SHP77 treated with DMSO at 0.1 percent for 48 hours (cell line): ENCODE measurements around the gene MYCN.
"Not testable (repeated sequence)": the region's sequence is repeated elsewhere in the genome, so short reads cannot be mapped to it uniquely, and the experiment has no call there.

Experiments used
- DNase-seq: peaks from one replicate; lab custom pipeline; 2025; lab: John Stamatoyannopoulos, UW

Gene MYCN

DNA sequence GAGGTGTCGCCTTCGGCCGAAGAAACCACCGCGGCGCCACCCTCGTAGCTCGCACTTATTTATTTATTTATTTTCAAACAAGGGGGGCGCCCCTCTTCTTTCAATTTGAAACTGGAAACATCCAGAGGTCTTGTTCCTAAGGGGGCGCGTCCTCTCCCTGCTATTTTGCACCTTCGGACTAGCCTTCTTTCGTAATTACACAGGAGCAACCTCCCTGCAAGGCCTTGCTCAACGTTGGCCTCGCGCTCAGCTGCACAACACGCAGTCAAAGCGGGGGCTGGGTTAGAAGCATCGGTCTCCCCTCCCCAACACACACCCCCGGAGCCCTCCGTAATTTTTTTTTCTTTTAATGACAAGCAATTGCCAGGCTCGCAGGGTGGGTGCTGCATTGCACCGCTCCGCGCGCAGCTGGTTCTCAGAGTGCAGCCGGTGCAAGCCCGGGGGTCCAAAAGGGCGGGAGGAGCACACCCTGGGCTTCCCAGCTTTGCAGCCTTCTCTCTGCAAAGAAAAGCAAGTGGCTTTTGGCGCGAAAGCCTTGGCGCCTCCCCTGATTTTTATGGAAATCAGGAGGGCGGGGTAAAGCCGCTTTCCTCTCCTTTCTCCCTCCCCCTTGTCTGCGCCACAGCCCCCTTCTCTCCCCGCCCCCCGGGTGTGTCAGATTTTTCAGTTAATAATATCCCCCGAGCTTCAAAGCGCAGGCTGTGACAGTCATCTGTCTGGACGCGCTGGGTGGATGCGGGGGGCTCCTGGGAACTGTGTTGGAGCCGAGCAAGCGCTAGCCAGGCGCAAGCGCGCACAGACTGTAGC is at the start of gene MYCN:
Gene MYCN (plus strand): TSS at position 697 of the 807 bp plus-strand sequence. CDS start 1,515 bp downstream, outside the sequence.
- DNase-seq = no peak

DNA sequence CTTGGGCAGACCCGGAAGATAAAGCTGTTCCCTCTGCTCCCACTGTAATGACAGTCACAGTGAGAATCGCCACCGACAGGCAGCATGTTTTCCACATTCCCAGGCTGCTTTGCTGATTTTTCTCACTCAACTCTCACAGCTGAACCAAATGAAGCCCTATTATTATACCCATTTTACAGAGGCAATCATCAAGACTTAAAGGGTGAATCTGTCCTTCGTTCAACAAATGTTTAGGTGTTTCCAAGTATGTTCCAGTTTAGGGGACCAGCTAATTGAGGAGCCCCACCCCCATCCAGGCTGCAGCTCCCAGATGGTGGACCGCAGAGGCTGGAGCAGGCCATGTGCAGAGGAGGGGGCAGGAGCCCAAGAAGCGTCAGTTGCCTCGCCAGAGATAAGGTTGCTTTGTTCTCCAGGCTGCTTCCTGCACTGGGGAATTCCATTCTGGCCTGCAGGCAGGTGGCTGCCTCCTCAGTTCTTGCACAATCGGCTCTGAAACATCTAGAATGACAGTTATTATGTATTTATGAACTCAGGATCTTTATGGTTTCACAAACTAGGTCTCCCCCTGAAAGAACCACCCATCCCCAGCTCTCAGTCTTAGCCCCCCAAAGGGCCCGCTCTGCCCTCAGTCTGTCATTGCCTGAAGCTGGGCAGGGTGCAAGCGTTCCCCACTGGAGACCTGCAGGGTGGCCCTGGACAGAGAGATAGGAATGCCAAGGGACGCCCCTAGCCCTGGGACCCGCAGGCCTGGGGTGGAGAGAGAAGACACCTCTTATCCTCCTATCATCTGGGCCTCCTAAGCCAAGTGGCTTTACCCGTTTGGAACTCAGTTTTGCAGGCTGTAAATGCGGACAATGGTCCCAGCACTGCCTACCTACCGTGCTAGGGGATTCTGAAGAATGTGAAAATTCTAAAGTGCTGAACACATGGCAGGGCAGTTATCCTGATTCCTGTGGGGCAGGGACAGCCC is 49.1 kb upstream of the MYCN start:
- DNase-seq = no peak

DNA sequence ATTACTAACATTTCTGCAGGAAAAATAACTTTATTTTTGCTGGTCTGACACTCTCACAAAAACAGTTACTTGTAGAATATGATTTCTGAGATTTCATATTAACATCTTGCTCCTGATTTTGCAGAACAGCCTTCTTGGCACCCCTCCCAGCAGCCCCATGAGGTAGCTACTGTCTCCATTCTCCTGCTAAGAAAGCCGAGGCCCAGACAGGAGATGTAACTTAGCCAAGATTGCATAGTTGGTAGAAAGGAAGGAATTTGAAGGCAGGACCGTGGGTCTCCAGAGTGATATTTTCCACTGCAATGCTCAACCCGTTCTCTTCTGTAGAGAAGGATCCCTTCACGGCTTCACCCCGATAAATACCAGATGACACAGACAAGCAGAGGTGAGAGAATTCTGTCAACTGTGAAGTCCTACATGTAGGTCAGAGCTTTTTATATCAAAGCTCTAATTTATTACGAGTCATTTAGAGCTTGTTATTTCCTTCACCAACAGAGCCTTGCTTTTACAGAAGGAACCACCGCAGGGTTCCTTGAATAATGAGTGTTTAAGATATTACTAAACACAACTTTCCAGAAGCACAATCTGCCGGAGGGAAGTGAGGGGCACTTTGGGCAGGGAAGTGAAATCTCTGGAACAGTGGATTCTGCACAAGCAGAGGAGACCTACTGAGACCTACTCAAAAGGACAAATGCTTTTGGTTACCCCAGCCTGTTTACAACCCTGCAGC is 48.0 kb upstream of the MYCN start:
- DNase-seq = no peak

DNA sequence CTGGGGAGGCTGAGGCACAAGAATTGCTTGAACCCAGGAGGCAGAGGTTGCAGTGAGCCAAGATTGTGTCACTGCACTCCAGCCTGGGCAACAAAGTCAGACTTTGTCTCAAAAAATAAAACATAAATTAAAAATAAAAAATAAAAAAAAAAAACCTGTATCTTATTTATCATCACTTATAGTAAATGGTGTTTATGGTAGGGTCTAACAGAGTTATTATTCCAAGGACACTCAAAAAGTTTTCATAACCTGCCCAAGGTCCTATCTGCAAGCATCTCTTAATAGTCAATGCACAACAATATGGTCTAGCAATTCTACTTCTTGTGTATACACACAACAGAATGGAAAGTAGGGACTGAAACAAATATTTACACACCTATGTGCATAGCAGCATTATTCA is 47.3 kb upstream of the MYCN start:
- no peak for DNase-seq

DNA sequence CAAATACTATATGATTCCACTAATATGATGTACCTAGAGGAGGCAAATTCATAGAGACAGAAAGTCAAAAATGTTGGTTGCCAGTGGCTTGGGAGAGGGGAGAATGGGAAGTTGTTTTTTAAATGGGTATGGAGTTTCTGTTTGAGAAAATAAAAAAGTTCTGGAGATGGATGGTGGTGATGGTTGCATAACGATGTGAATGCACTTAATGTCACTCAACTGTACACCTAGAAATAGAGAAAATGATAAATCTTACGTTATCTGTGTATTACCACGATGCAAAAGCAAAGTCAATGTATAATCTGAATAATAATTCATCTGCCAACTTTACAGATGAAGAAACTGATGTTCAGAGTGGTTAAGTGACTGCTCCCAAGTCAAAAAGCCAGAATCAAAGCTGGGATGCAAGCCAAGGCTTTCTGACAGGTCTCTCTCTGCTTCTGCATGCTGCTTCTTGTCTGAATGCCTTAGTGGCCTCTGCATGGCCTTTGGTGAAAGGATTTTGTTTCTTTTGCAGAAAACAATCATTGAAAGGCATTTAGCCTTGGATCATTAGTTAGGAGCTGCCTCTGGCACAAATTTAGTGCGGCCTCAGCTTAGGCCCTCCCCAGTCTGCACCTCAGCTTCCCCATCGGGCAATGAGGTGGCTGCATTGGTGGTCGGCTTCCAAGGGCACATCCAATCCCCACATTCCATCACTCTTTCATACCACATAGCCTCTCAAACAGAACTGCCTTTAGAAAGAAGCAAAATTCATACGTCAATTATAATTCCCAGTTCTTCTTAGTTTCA is 46.5 kb upstream of the MYCN start:
- no peak for DNase-seq

DNA sequence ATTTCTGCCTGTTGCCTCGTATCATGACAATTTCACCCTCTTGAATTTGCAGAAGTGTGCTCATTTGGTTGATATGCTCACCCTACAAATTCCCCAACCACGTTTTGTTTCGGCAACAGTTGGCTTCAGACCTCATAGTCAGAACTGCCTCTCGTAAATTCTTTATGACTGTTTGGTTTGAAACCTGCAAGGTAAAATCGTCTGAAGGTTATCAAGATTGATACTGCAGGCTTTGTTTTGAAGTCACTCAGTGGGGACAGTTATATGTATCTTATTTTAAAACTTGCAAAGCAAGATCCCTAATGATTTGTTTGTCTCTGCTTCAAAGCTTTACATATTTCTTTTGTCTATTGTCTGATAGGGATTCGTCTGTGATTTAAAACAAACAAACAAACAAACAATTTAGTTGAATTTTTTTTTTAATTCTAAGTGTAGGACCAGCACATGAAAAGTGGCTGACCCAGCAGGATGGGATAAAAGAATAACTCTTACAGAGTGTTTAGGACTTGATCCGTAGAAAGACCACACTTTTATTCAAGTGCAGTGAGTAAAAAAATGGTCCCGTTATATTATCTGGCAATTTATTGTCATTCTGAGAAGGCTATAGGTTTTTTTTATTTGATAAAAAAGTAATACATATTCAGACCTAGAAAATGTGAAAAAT is 45.7 kb upstream of the MYCN start:
- DNase-seq = no peak

DNA sequence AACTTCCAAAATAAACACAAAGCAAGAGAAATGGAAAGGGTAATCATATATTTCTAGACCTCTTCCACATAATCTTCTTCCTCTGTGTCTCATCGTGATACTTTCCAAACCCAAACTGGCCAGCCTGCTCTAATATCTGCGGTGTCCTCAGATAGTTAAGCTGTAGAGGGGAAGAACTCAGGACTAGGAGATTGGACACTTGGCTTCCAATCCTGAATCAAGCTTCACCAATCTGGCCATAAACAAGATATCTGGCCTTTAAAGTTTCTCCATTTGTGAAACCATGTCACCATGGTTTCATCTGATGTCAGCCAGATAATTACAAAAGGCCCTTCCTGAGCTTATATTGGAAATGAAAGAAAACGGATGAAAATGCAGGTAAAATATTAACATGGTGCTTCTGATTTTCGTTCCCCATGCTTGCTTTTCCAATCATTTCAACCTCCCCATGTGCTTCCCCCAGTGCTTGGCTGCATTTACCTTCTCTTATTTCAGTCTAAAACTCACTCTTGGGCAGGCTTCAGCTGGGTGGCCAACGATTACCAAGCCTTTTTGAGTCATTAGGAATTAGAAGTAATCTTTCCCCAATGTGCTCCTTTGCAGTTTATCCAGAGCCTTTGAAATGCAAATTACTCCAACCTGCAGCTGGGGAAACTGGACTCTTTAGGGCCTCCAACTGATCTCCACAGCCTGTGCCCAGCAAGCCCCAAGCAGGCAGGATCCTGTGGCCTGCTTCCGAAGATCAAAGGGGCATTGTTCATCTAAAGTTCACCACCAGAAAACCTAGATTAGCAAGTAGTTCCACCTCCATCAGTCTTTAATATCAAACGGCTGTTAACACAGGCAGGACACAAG is 44.5 kb upstream of the MYCN start:
- no peak for DNase-seq

DNA sequence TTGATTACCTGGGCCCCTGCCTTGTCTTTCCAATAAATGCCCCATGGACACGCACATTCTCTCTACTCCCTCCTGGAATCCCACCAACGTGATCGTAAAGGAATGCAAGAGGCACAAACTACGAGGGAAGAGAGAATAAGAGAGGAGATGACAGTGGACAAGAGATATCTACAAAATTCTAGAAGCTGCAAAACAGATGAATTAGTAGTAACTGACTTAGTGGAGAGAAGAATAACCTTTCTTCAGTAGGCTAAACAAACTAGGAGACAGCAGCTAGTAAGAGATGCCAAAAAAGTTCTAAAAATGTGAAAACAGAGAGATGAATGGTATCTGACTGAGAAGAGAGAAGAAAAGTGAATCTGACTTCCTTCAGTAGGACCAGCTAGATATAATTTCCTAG is 43.5 kb upstream of the MYCN start:
- DNase-seq = no peak

DNA sequence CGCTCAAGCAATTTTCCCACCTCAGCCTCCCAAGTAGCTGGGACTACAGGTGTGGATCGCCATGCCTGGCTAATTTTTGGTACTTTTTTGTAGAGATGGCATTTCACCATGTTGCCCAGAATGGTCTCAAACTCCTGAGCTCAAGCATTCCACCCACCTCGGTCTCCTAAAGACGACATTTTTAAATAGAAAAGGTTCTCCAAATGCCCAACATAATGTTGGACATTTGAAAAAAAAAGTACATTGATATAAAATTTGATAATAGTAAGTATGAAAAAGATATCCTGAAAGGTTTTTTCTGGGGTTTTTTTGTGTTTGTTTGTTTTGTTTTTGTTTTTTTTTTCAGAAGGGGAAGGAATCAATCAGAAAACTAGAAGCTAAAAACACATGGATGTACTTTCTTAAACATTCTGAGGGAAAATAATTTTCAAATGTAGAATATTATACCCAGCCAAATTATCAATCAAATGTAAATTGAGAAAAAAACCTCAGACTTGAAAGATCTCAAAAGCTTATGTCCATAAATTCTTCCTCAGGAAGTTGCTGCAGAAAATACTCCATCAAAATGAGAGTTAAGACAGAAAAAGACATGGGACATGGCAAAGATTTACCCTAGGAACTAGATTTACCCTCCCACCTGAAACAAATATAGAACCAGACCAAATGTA is 42.8 kb upstream of the MYCN start:
- no peak for DNase-seq

DNA sequence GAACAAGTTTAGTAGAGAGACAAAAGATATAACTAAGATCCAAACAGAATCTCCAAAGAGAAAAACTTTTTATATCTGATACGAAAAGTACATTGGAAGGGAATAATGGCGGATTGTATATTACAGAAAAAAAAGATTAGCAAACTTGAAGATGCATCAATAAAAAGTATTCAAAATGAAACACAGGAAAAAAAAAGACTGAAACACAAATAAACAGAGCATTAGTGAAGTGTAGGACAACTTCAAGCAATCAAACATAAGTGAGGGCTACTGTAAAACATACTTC is 41.1 kb upstream of the MYCN start:
- DNase-seq = no peak

DNA sequence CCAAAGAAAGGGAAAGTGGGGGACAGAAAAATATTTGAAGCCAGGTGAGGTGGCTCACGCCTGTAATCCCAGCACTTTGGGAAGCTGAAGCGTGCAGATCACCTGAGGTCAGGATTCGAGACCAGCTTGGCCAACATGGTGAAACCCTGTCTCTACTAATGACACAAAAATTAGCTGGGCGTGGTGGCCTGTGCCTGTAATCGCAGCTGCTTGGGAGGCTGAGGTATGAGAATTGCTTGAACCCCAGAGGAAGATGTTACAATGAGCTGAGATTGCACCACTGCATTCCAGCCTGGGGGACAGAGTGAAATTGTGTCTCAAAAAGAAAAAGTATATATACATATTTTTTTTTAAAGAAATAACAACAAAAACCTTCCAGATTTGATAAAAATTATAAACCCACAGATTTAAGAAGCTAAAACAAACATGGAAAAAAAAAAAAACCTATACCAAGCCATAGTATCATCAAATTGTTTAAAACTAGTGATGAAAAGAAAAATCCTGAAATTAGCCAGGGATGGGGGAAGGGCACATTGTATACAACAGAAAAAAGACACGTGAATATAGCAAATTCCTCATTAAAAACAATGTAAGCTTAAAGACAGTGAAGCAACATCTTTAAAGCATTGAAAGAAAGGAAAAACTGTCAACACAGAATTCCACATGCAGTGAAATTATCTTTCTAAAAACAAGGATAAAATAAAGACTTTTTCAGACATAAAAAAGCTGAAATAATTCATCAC is 40.4 kb upstream of the MYCN start:
- DNase-seq = no peak

DNA sequence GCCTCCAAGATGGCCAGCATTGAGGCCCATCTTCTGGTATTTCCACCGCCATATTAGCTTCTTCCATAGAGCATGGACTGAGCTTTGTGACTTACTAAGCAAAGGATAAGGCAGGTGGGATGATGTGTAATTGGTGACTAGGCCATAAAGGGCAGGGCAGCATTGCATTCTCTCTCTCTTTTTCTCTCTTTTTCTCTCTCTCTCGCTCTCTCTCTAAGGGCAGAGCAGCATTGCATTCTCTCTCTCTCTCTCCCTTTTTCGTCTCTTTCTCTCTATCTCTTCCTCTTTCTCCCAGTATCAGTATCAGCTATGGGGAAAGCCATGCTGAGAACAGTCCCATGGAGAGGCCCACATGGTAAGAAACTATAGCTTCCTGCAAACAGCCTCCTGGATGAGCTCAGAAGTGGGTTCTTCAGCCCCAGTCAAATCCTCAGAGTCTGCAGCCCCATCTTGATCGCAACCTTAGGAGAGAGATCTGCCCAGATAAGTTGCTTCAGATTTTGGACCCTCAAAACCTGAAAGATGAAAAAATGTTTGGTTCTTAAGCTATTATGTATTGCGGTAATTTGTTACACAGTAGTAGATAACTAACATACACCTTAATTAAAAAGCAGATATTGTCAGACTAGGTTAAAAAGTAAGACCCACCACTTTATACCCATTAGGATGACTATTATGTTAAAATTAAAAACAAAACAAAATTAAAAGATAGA is 39.1 kb upstream of the MYCN start:
- no peak for DNase-seq

DNA sequence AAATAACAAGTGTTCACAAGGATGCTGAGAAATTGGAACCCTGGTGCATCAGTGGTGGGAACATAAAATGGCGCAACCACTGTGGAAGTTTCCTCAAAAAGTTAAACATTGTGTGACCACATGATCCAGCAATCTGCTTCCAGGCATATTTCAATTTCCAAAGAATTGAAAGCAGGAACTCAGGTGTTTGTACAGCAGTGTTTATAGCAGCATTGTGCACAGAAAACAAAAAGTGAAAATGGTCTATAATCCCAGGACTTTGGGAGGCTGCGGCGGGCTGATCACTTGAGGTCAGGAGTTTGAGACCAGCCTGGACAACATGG is 38.6 kb upstream of the MYCN start:
- no peak for DNase-seq

DNA sequence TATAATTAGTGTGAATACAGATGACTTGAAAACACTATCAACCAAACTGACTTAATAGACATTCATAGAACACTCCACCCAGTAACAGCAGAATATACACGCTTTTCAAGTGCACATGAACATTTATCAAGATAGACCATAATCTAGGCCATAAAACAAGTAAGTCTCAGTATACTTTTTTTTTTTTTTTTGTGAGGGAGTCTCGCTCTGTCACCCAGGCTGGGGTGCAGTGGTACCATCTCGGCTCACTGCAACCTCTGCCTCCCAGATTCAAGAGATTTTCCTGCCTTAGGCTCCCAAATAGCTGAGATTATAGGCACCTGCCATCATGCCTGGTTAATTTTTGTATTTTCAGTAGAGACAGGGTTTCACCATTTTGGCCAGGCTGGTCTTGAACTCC is 36.4 kb upstream of the MYCN start:
- DNase-seq = not testable (repeated sequence)

DNA sequence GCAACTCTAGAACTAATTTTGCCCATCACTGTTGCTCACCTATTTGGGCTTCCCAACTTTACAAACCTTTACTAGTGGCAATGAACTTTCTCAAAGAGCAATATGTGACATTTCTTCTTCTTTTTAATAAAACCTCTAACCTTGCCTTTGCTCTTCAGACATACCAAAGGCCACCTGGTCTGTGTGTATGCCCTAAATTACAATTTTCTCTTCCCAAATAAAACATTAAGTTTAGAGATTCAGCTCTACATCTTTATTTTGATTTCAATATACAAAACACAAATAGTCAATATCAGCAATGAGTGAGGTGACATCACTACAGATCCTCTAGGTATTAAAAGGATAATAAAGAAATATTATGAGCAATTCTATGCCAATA is 35.1 kb upstream of the MYCN start:
- no peak for DNase-seq

DNA sequence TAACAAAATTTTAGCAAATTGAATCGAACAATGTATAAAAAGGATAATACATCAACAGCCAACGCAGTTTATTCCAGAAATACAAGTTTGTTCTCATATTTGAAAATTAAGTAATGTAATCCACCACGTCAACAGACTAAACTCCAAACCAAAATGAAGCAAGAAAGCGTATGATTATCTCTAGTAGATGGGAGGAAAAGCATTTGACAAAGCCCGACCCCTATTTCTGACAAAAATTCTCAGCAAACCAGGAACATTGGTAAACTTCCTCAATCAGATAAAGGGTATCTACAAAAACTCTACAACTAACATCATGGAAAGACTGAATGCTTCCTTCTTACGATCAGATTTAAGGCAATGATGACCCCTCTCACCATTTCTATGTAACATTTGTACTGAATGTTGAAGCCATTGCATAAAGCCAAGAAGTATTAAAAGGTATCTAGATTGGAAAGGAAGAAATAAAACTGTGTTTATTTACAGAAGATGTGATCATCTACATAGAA is 34.3 kb upstream of the MYCN start:
- DNase-seq = no peak

DNA sequence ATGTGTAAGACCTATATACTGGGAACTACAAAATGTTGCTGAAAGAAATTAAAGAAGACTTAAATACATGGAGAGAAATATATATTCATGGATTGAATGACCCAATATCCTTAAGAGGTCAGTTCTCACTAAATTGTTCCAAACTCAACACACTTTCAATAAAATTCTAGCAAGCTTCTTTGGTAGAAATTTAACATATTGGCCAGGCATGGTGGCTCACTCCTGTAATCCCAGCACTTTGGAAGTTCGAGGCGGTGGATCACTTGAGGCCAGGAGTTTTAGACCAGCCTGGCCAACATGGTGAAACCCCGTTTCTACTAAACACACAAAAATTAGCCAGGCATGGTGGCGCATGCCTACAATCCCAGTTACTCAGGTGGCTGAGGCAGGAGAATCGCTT is 33.6 kb upstream of the MYCN start:
- no peak for DNase-seq
